ENCODE results near the gene MGAT5. TPM values are rescaled to one million over a fixed set of nuclear protein-coding genes. Genes with fewer than 3 reads are reported as not detected.

The MGAT5 gene
- total RNA-seq, 1 experiment from 2014 or later = 22.1 TPM

GRCh38 chr2:134327367-134327766 is 73.5 kb downstream of the MGAT5 start:
- BruUV-seq (replicated peaks) = no TSS peak
- no peak overlapping the region for H3K4me3 Mint-ChIP-seq (ENCODE audit: unreplicated experiment)
- no peaks in the 10 kb centered on the region for H3K36me3 Mint-ChIP-seq (ENCODE audit: insufficient read depth, unreplicated experiment)
- Histone ChIP-seq H3K27me3 (replicated peaks; ENCODE audit: control insufficient read depth, insufficient read depth, low read length) (no peaks in the 10 kb centered on the region), H3K4me3 (ENCODE audit: low read depth, low read length) (no peak overlapping the region), H3K36me3 (ENCODE audit: control insufficient read depth, insufficient read depth, low read length) (no peaks in the 10 kb centered on the region), H3K4me1 (no peaks in the 10 kb centered on the region), H3K9me3 (no peaks in the 10 kb centered on the region)
- intact Hi-C loops (cut with micrococcal nuclease; ENCODE audit: unreplicated experiment) = no loop called here
- TF ChIP-seq CTCF (IDR thresholded peaks at IDR 0.05; ENCODE audit: insufficient read depth in 1 of 2, low read depth in 1 of 2, low read length in 1 of 2, severe bottlenecking in 1 of 2, unreplicated experiment in 1 of 2) = no peak
- H3K27me3 Mint-ChIP-seq (ENCODE audit: insufficient read depth, unreplicated experiment) = no peaks in the 10 kb centered on the region
- ChIA-PET CTCF (no interaction called here), POLR2A (no interaction called here)
- H3K27ac Mint-ChIP-seq (ENCODE audit: unreplicated experiment) = no peak overlapping the region
- DNase-seq = no peak
- H3K4me1 Mint-ChIP-seq (ENCODE audit: low read depth, unreplicated experiment) = no peaks in the 10 kb centered on the region
- H3K9me3 Mint-ChIP-seq (ENCODE audit: unreplicated experiment) = peaks cover 9% of the 10 kb centered on the region

GRCh38 chr2:134331081-134331480 is 77.2 kb downstream of the MGAT5 start:
- intact Hi-C loops (cut with micrococcal nuclease; ENCODE audit: unreplicated experiment) = no loop called here
- POLR2A ChIA-PET = no interaction called here

GRCh38 chr2:134333646-134334189 is 79.8 kb downstream of the MGAT5 start:
- Mint-ChIP-seq H3K36me3 (ENCODE audit: insufficient read depth, unreplicated experiment) (peaks cover under 1% of the 10 kb centered on the region), H3K27me3 (ENCODE audit: insufficient read depth, unreplicated experiment) (no peaks in the 10 kb centered on the region), H3K4me1 (ENCODE audit: low read depth, unreplicated experiment) (peaks cover 7% of the 10 kb centered on the region), H3K4me3 (ENCODE audit: unreplicated experiment) (no peak overlapping the region), H3K27ac (ENCODE audit: unreplicated experiment) (no peak overlapping the region), H3K9me3 (ENCODE audit: unreplicated experiment) (peaks cover 9% of the 10 kb centered on the region)
- intact Hi-C loops (cut with micrococcal nuclease; ENCODE audit: unreplicated experiment) = no loop called here
- Histone ChIP-seq H3K27me3 (replicated peaks; ENCODE audit: control insufficient read depth, insufficient read depth, low read length) (no peaks in the 10 kb centered on the region), H3K36me3 (ENCODE audit: control insufficient read depth, insufficient read depth, low read length) (no peaks in the 10 kb centered on the region), H3K9me3 (no peaks in the 10 kb centered on the region), H3K4me1 (peaks cover 13% of the 10 kb centered on the region; the same call in 1 of the 2 replicates), H3K4me3 (ENCODE audit: low read depth, low read length) (no peak overlapping the region)
- no peak for DNase-seq
- no peak for TF ChIP-seq CTCF (IDR thresholded peaks at IDR 0.05; ENCODE audit: insufficient read depth in 1 of 2, low read depth in 1 of 2, low read length in 1 of 2, severe bottlenecking in 1 of 2, unreplicated experiment in 1 of 2)
- no TSS peak for BruUV-seq (replicated peaks)
- POLR2A ChIA-PET = no interaction called here
- CTCF ChIA-PET = no interaction called here

More at GRCh38 chr2:134331081-134331480, 77.2 kb downstream of the MGAT5 start:
- no peak for TF ChIP-seq CTCF (IDR thresholded peaks at IDR 0.05; ENCODE audit: insufficient read depth in 1 of 2, low read depth in 1 of 2, low read length in 1 of 2, severe bottlenecking in 1 of 2, unreplicated experiment in 1 of 2)
- Histone ChIP-seq H3K4me3 (ENCODE audit: low read depth, low read length) (no peak overlapping the region), H3K27me3 (replicated peaks; ENCODE audit: control insufficient read depth, insufficient read depth, low read length) (no peaks in the 10 kb centered on the region), H3K9me3 (no peaks in the 10 kb centered on the region), H3K4me1 (peaks cover 13% of the 10 kb centered on the region; the same call in 1 of the 2 replicates), H3K36me3 (ENCODE audit: control insufficient read depth, insufficient read depth, low read length) (no peaks in the 10 kb centered on the region)
- Mint-ChIP-seq H3K27ac (ENCODE audit: unreplicated experiment) (no peak overlapping the region), H3K4me3 (ENCODE audit: unreplicated experiment) (no peak overlapping the region), H3K27me3 (ENCODE audit: insufficient read depth, unreplicated experiment) (no peaks in the 10 kb centered on the region), H3K36me3 (ENCODE audit: insufficient read depth, unreplicated experiment) (no peaks in the 10 kb centered on the region), H3K9me3 (ENCODE audit: unreplicated experiment) (peaks cover 9% of the 10 kb centered on the region), H3K4me1 (ENCODE audit: low read depth, unreplicated experiment) (peaks cover 7% of the 10 kb centered on the region)
- no peak for DNase-seq
- CTCF ChIA-PET = no interaction called here
- no TSS peak for BruUV-seq (replicated peaks)

Data from Caco-2 (cell line).